HepG2 (cell line): ENCODE results near the gene RBP3.

Source experiments
- AHDC1 ChIP-seq: sonication (generic); formaldehyde crosslinking; IDR thresholded peaks from 2 replicates; pipeline ENCODE4 v1.5.1; 2020; ENCODE audit warnings: mild to moderate bottlenecking, missing genetic modification reagents, borderline replicate concordance
- E2F5 ChIP-seq: sonication (generic); formaldehyde crosslinking; conservative IDR thresholded peaks from 2 replicates; pipeline ENCODE4 v1.4.0; 2020; ENCODE audit warnings: missing genetic modification reagents
- EP300 ChIP-seq, 3 experiments: sonication (generic) in 1 of 3; formaldehyde crosslinking in 1 of 3; IDR thresholded peaks; 2 replicates each; pipeline versions ENCODE4 v1.5.1 to v1.6.1; 2011 to 2020; ENCODE audit warnings: low read depth in 2 of 3, low read length in 2 of 3, borderline replicate concordance in 1 of 3, improper control_type of control experiment in 1 of 3, mild to moderate bottlenecking in 1 of 3, missing genetic modification reagents in 1 of 3, moderate library complexity in 1 of 3
- PBX3 ChIP-seq: sonication (generic); formaldehyde crosslinking; IDR thresholded peaks from 2 replicates; pipeline ENCODE4 v1.8.1; 2023; ENCODE audit warnings: missing genetic modification reagents, inconsistent platforms, borderline replicate concordance
- SKI ChIP-seq: fragments of 450-650 bp; IDR thresholded peaks from one replicate; pipeline ENCODE4 v1.6.1; 2018; ENCODE audit warnings: mild to moderate bottlenecking; ENCODE audit not compliant: partially characterized antibody
- ZBTB8A ChIP-seq: sonication (generic); formaldehyde crosslinking; IDR thresholded peaks from 2 replicates; pipeline ENCODE4 v1.4.0; 2020; ENCODE audit warnings: mild to moderate bottlenecking, low read depth, missing genetic modification reagents, borderline replicate concordance
- ZNF331 ChIP-seq: sonication (generic); formaldehyde crosslinking; IDR thresholded peaks from 2 replicates; pipeline ENCODE4 v1.4.0; 2020; ENCODE audit warnings: missing genetic modification reagents
- ZNF766 ChIP-seq: sonication (generic); formaldehyde crosslinking; IDR thresholded peaks from 2 replicates; pipeline ENCODE4 v1.5.0; 2020; ENCODE audit warnings: missing genetic modification reagents, borderline replicate concordance
- ZSCAN5A ChIP-seq: sonication (generic); formaldehyde crosslinking; IDR thresholded peaks from 2 replicates; pipeline ENCODE4 v1.8.0; 2022; ENCODE audit warnings: mild to moderate bottlenecking, missing genetic modification reagents, borderline replicate concordance

GRCh38 chr10:47323087-47323486 is 25.1 kb upstream of the RBP3 start:
- TF ChIP-seq SKI (no peak), ZNF331 (CRISPR knock-in tag) (no peak), E2F5 (CRISPR knock-in tag) (no peak), ZBTB8A (no peak), ZNF766 (CRISPR knock-in tag) (no peak), ZSCAN5A (CRISPR knock-in tag) (no peak), PBX3 (no peak), AHDC1 (CRISPR knock-in tag) (no peak), EP300 (IDR thresholded peaks at IDR 0.05; ENCODE audit: low read depth in 2 of 2, low read length in 2 of 2) (no peak), EP300 (CRISPR knock-in tag; IDR thresholded peaks at IDR 0.05; ENCODE audit: borderline replicate concordance) (no peak)
